SK-N-SH (cell line): ENCODE measurements around the gene SMARCC2. TPM values are rescaled to one million over a fixed set of nuclear protein-coding genes. Genes with fewer than 3 reads are reported as not detected.

Experiments used
- CTCF ChIA-PET: fragments of 300-600, 350-600 bp; formaldehyde crosslinking; extraction: SDS; loops from one replicate; lab custom pipeline; 2021; lab: Yijun Ruan, JAX
- POLR2A ChIA-PET: fragments of 350-600 bp; sonication (Branson Sonifier 250); formaldehyde crosslinking; extraction: SDS; loops from one replicate; lab custom pipeline; 2020; ENCODE audit warnings: antibody characterized with exemption, inconsistent platforms; lab: Yijun Ruan, JAX
- DNase-seq: peaks from one replicate; pipeline ENCODE4 v3.0.0; 2012
- H2AFZ ChIP-seq: fragments of 200-600 bp; sonication (generic); 2 replicates; pipeline ENCODE4 v1.8.1; 2016; ENCODE audit warnings: antibody characterized with exemption, mild to moderate bottlenecking, low read depth
- H3F3A ChIP-seq: fragments of 200-600 bp; sonication (generic); replicated peaks from 2 replicates; pipeline ENCODE3; 2016; ENCODE audit warnings: antibody characterized with exemption, mild to moderate bottlenecking; ENCODE audit not compliant: insufficient read depth
- H3K27ac ChIP-seq, 2 experiments: fragments of 200-500 bp in 1 of 2; fragments of 200-600 bp in 1 of 2; sonication (Bioruptor generic) in 1 of 2; sonication (generic), shearing (Covaris generic) in 1 of 2; 2 replicates each; pipeline versions ENCODE4 v1.5.1 to v1.6.1; 2014 to 2016; ENCODE audit warnings: low read depth in 2 of 2, inconsistent platforms in 1 of 2, low read length in 1 of 2, mild to moderate bottlenecking in 1 of 2, mixed read lengths in 1 of 2
- H3K27me3 ChIP-seq: fragments of 200-600 bp; sonication (generic), shearing (Covaris generic); 2 replicates; pipeline ENCODE4 v1.6.1; 2016; ENCODE audit warnings: mixed run types; ENCODE audit not compliant: insufficient read depth
- H3K36me3 ChIP-seq, 2 experiments: fragments of 200-500 bp in 1 of 2; fragments of 200-600 bp in 1 of 2; sonication (Bioruptor generic) in 1 of 2; sonication (generic) in 1 of 2; replicated peaks in 1 of 2; 2 replicates each; pipeline versions ENCODE3 to v1.5.1; 2014 to 2016; ENCODE audit warnings: low read length in 1 of 2, mild to moderate bottlenecking in 1 of 2; ENCODE audit not compliant: insufficient read depth in 2 of 2, control insufficient read depth in 1 of 2
- H3K4me1 ChIP-seq, 2 experiments: fragments of 200-500 bp in 1 of 2; fragments of 200-600 bp in 1 of 2; sonication (Bioruptor generic) in 1 of 2; sonication (generic), shearing (Covaris generic) in 1 of 2; 2 replicates each; pipeline versions ENCODE4 v1.5.1 to v1.6.1; 2014 to 2016; ENCODE audit warnings: low read depth in 1 of 2, low read length in 1 of 2, mixed run types in 1 of 2; ENCODE audit not compliant: insufficient read depth in 2 of 2, control insufficient read depth in 1 of 2
- H3K4me2 ChIP-seq: fragments of 200-600 bp; sonication (generic), shearing (Covaris generic); 2 replicates; pipeline ENCODE4 v1.6.1; 2017; ENCODE audit warnings: mixed run types
- H3K4me3 ChIP-seq, 2 experiments: fragments of 200-500 bp in 1 of 2; fragments of 200-600 bp in 1 of 2; sonication (Bioruptor generic) in 1 of 2; sonication (generic), shearing (Covaris generic) in 1 of 2; 2 replicates each; pipeline versions ENCODE4 v1.5.1 to v1.8.1; 2014 to 2016; ENCODE audit warnings: low read depth in 2 of 2, inconsistent platforms in 1 of 2, low read length in 1 of 2, mild to moderate bottlenecking in 1 of 2, mixed read lengths in 1 of 2, moderate library complexity in 1 of 2
- H3K79me2 ChIP-seq: fragments of 200-600 bp; sonication (generic); 2 replicates; pipeline ENCODE4 v1.8.1; 2017; ENCODE audit warnings: mild to moderate bottlenecking; ENCODE audit not compliant: insufficient read depth
- H3K9ac ChIP-seq: fragments of 200-600 bp; sonication (generic); 2 replicates; pipeline ENCODE4 v1.6.1; 2017; ENCODE audit warnings: mixed run types
- H3K9me2 ChIP-seq: fragments of 200-600 bp; sonication (generic); 2 replicates; pipeline ENCODE4 v1.6.1; 2017; ENCODE audit warnings: mixed run types
- H3K9me3 ChIP-seq: fragments of 200-600 bp; sonication (generic); 2 replicates; pipeline ENCODE4 v1.6.1; 2017; ENCODE audit warnings: mixed run types, mild to moderate bottlenecking, moderate library complexity
- H4K20me1 ChIP-seq: fragments of 200-600 bp; sonication (generic); 2 replicates; pipeline ENCODE4 v1.6.1; 2017; ENCODE audit warnings: mild to moderate bottlenecking, mixed run types; ENCODE audit not compliant: insufficient read depth
- EZH2phosphoT487 ChIP-seq: fragments of 200-600 bp; sonication (generic); IDR thresholded peaks from 2 replicates; pipeline ENCODE4 v1.6.1; 2017; ENCODE audit warnings: low read depth, mixed run types, mild to moderate bottlenecking, antibody characterized with exemption, moderate library complexity, borderline replicate concordance
- GATA2 ChIP-seq: sonication (generic); formaldehyde crosslinking; IDR thresholded peaks from 2 replicates; pipeline ENCODE4 v1.5.0; 2020; ENCODE audit warnings: mild to moderate bottlenecking, missing genetic modification reagents
- IRF3 ChIP-seq: fragments of 150-350 bp; IDR thresholded peaks from 2 replicates; pipeline ENCODE4 v1.6.1; 2016; ENCODE audit warnings: mild to moderate bottlenecking, low read depth, low read length
- NFIC ChIP-seq: IDR thresholded peaks from 2 replicates; pipeline ENCODE4 v1.4.0; 2012; ENCODE audit warnings: borderline replicate concordance
- POLR2AphosphoS5 ChIP-seq: IDR thresholded peaks from 2 replicates; pipeline ENCODE4 v1.6.1; 2012; ENCODE audit warnings: low read depth, low read length
- RFX5 ChIP-seq: IDR thresholded peaks from 2 replicates; pipeline ENCODE4 v1.6.1; 2012; ENCODE audit warnings: mild to moderate bottlenecking, improper control_type of control experiment, low read length
- SIN3A ChIP-seq: IDR thresholded peaks from 2 replicates; pipeline ENCODE4 v1.6.1; 2012; ENCODE audit warnings: low read depth, mild to moderate bottlenecking, low read length, moderate library complexity, borderline replicate concordance
- TCF12 ChIP-seq: IDR thresholded peaks from 2 replicates; pipeline ENCODE4 v1.4.0; 2012
- USF2 ChIP-seq: fragments of 150-350 bp; IDR thresholded peaks from 2 replicates; pipeline ENCODE4 v1.6.1; 2017; ENCODE audit warnings: antibody characterized with exemption, low read length, low read depth, borderline replicate concordance
- WGBS: methylation state at CpG from one replicate; pipeline ENCODE4 v1.1.6; 2017; ENCODE audit warnings: low lambda C conversion rate; 5-methylcytosine and 5-hydroxymethylcytosine counted together
- polyA plus RNA-seq, 3 experiments: library from polyadenylated mRNA; depleted of rRNA; stranded (reverse); fragments of >200 nt; gene quantifications; 2 replicates each; pipeline ENCODE4 v1.2.3, GENCODE V29; 2012
- TF ChIP-seq, protein P1 (sequence below): IDR thresholded peaks from 2 replicates; pipeline ENCODE4; 2012

Gene SMARCC2
- polyA plus RNA-seq, 1 of the 3 experiments (the other 2 are of a cell fraction) = 64.3 TPM

DNA sequence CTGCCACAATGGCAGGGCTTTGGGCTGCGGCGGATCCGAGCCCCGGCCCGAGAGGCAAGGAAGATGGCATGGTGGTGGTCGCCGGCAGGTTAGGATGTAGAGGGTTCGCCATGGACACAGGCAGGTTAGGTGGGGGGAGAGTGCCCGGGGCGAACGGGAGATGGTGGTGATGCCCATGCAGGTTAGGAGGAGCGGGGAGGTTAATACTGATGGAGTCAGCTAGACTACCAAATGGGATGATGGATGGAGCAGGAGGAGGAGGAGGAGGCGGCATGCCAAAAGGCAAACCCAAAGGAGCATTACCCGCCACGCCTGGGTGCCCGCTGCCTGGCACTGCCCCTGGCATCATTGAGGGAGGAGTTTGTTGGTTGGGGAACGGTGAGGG is 24.9 kb downstream of the SMARCC2 start (continued):
- TF ChIP-seq, protein P1, sequence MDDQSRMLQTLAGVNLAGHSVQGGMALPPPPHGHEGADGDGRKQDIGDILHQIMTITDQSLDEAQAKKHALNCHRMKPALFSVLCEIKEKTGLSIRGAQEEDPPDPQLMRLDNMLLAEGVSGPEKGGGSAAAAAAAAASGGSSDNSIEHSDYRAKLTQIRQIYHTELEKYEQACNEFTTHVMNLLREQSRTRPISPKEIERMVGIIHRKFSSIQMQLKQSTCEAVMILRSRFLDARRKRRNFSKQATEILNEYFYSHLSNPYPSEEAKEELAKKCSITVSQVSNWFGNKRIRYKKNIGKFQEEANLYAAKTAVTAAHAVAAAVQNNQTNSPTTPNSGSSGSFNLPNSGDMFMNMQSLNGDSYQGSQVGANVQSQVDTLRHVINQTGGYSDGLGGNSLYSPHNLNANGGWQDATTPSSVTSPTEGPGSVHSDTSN = no peak
- TF ChIP-seq EZH2phosphoT487 (no peak), GATA2 (no peak), TCF12 (no peak)

GRCh38 chr12:56163533-56164344 is 25.5 kb downstream of the SMARCC2 start:
- no peak for DNase-seq
- Histone ChIP-seq H3K4me3 (no peak overlapping the region), H4K20me1 (peaks cover 42% of the 10 kb centered on the region), H2AFZ (no peak overlapping the region), H3K4me1 (peaks cover 18 to 22% of the 10 kb centered on the region in 2 experiments; a peak in 3 of 4 replicates), H3K9me3 (no peaks in the 10 kb centered on the region), H3K9me2 (no peaks in the 10 kb centered on the region), H3K9ac (no peak overlapping the region), H3K36me3 (peaks cover 55 to 61% of the 10 kb centered on the region in 2 experiments), H3K4me2 (no peak overlapping the region), H3K27ac (peak overlapping the region; percentile 14 to 31; a peak in 2 of 4 replicates), H3K79me2 (peaks cover 34% of the 10 kb centered on the region), H3F3A (peaks cover 67% of the 10 kb centered on the region), H3K27me3 (no peaks in the 10 kb centered on the region)
- TF ChIP-seq USF2 = no peak
- TF ChIP-seq EZH2phosphoT487 = no peak
- peak; percentile 11; the same call in 1 of the 2 replicates for TF ChIP-seq POLR2AphosphoS5
- TF ChIP-seq NFIC = no peak
- TF ChIP-seq RFX5 = no peak
- TF ChIP-seq GATA2 = no peak
- no peak for TF ChIP-seq IRF3
- TF ChIP-seq SIN3A = peak; percentile 15; the same call in 1 of the 2 replicates
- ChIA-PET POLR2A (interaction anchor here (1.1 to 1.4 kb wide), 3 partner anchors 25 to 46 kb away, joined by 3 to 7 read pairs (median 6); partner anchors contain the start of genes ESYT1, SMARCC2 and ZC3H10), CTCF (interaction anchor here (1.2 to 7.8 kb wide), 4 partner anchors 25 to 45 kb away, joined by 3 to 60 read pairs (median 6); partner anchors contain the start of genes SMARCC2 and ZC3H10)
- WGBS = 90% methylated on average over 7 of the region's 11 CpGs
